GM13976 (cell line): ENCODE measurements around the gene RNF32.

Experiments
- DNase-seq: peaks from one replicate; pipeline ENCODE4 v3.0.0; 2012; ENCODE audit warnings: low spot score
- CTCF ChIP-seq: IDR thresholded peaks from 2 replicates; pipeline ENCODE4 v1.5.1; 2012; ENCODE audit warnings: borderline replicate concordance, mild to moderate bottlenecking; ENCODE audit not compliant: insufficient read depth; ENCODE audit errors: extremely low read depth, missing control alignments, control extremely low read depth
- in situ Hi-C: fragments of 300-500 bp; cut with MboI; formaldehyde crosslinking; loops from one replicate; pipeline ENCODE4 v1.12.0; 2022; ENCODE audit warnings: low sequenced_read_pairs, mixed read lengths, inconsistent platforms; ENCODE audit not compliant: unreplicated experiment

Gene RNF32

GRCh38 chr7:156655983-156656382, 15.4 kb downstream of the RNF32 start:
- DNase-seq = no peak
- in situ Hi-C loops = no loop called here
- TF ChIP-seq CTCF = no peak

GRCh38 chr7:156656598-156656997, 16.0 kb downstream of the RNF32 start:
- DNase-seq = no peak
- in situ Hi-C loops = no loop called here
- TF ChIP-seq CTCF = no peak

GRCh38 chr7:156657681-156658080, 17.1 kb downstream of the RNF32 start:
- no peak for TF ChIP-seq CTCF
- in situ Hi-C loops = no loop called here
- no peak for DNase-seq

GRCh38 chr7:156659203-156659602, 18.6 kb downstream of the RNF32 start:
- DNase-seq = no peak
- in situ Hi-C loops = no loop called here
- no peak for TF ChIP-seq CTCF

GRCh38 chr7:156659961-156660360, 19.4 kb downstream of the RNF32 start:
- DNase-seq = no peak
- in situ Hi-C loops = no loop called here
- no peak for TF ChIP-seq CTCF

GRCh38 chr7:156661637-156662036, 21.1 kb downstream of the RNF32 start:
- TF ChIP-seq CTCF = no peak
- in situ Hi-C loops = no loop called here
- DNase-seq = no peak

- no peak for TF ChIP-seq CTCF
- in situ Hi-C loops = no loop called here
- no peak for DNase-seq
These were observed 21.7 kb downstream of the RNF32 start for GRCh38 chr7:156662277-156662676.
